SK-N-SH (cell line): ENCODE results near the gene HSPA14.

Source experiments
- ELF1 ChIP-seq: IDR thresholded peaks from 2 replicates; pipeline ENCODE4 v1.4.0; 2012
- EZH2phosphoT487 ChIP-seq: fragments of 200-600 bp; sonication (generic); IDR thresholded peaks from 2 replicates; pipeline ENCODE4 v1.6.1; 2017; ENCODE audit warnings: low read depth, mixed run types, mild to moderate bottlenecking, antibody characterized with exemption, moderate library complexity, borderline replicate concordance
- MXI1 ChIP-seq: IDR thresholded peaks from 2 replicates; pipeline ENCODE4 v1.6.1; 2012; ENCODE audit warnings: mild to moderate bottlenecking, low read depth, low read length, improper control_type of control experiment
- POLR2AphosphoS5 ChIP-seq: IDR thresholded peaks from 2 replicates; pipeline ENCODE4 v1.6.1; 2012; ENCODE audit warnings: low read depth, low read length
- RCOR1 ChIP-seq: fragments of 150-350 bp; IDR thresholded peaks from 2 replicates; pipeline ENCODE4 v1.6.1; 2017; ENCODE audit warnings: antibody characterized with exemption, low read length
- TEAD4 ChIP-seq: IDR thresholded peaks from 2 replicates; pipeline ENCODE4 v1.4.0; 2012; ENCODE audit warnings: mild to moderate bottlenecking, borderline replicate concordance; ENCODE audit not compliant: insufficient read depth
- TF ChIP-seq, protein P1 (sequence below): fragments of 200-600 bp; sonication (generic); IDR thresholded peaks from 2 replicates; pipeline ENCODE4 v1.6.1; 2017; ENCODE audit warnings: antibody characterized with exemption, mild to moderate bottlenecking, moderate library complexity
- TF ChIP-seq, protein P2 (sequence below): IDR thresholded peaks from 2 replicates; pipeline ENCODE4 v1.6.1; 2012; ENCODE audit warnings: mild to moderate bottlenecking, low read depth, low read length, moderate library complexity

DNA sequence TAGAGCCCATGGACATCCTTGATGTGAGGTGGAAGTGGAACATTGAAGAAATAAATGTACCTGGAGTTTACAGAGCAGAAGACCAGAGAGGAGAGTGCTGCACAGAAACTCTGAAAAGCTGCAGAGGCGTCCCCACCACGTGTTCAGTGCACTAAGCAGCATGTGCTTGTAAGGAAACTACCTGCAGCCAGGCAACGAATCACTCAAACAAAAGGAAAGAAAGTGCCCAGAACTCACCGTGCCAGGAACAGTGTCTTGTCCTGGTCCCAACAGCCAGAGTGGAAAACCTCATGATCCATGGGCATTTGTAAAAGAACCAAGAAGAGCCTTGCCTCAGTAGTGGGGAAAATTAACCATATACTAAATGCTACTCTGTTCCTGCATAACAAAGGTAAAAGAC lies 72.8 kb downstream of the HSPA14 start:
- no peak for TF ChIP-seq TEAD4
- no peak for TF ChIP-seq RCOR1
- no peak for TF ChIP-seq EZH2phosphoT487
- TF ChIP-seq, protein P1, sequence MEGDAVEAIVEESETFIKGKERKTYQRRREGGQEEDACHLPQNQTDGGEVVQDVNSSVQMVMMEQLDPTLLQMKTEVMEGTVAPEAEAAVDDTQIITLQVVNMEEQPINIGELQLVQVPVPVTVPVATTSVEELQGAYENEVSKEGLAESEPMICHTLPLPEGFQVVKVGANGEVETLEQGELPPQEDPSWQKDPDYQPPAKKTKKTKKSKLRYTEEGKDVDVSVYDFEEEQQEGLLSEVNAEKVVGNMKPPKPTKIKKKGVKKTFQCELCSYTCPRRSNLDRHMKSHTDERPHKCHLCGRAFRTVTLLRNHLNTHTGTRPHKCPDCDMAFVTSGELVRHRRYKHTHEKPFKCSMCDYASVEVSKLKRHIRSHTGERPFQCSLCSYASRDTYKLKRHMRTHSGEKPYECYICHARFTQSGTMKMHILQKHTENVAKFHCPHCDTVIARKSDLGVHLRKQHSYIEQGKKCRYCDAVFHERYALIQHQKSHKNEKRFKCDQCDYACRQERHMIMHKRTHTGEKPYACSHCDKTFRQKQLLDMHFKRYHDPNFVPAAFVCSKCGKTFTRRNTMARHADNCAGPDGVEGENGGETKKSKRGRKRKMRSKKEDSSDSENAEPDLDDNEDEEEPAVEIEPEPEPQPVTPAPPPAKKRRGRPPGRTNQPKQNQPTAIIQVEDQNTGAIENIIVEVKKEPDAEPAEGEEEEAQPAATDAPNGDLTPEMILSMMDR, result no peak
- TF ChIP-seq ELF1, result no peak
- TF ChIP-seq, protein P2, sequence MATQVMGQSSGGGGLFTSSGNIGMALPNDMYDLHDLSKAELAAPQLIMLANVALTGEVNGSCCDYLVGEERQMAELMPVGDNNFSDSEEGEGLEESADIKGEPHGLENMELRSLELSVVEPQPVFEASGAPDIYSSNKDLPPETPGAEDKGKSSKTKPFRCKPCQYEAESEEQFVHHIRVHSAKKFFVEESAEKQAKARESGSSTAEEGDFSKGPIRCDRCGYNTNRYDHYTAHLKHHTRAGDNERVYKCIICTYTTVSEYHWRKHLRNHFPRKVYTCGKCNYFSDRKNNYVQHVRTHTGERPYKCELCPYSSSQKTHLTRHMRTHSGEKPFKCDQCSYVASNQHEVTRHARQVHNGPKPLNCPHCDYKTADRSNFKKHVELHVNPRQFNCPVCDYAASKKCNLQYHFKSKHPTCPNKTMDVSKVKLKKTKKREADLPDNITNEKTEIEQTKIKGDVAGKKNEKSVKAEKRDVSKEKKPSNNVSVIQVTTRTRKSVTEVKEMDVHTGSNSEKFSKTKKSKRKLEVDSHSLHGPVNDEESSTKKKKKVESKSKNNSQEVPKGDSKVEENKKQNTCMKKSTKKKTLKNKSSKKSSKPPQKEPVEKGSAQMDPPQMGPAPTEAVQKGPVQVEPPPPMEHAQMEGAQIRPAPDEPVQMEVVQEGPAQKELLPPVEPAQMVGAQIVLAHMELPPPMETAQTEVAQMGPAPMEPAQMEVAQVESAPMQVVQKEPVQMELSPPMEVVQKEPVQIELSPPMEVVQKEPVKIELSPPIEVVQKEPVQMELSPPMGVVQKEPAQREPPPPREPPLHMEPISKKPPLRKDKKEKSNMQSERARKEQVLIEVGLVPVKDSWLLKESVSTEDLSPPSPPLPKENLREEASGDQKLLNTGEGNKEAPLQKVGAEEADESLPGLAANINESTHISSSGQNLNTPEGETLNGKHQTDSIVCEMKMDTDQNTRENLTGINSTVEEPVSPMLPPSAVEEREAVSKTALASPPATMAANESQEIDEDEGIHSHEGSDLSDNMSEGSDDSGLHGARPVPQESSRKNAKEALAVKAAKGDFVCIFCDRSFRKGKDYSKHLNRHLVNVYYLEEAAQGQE, result no peak
- no peak for TF ChIP-seq MXI1
- TF ChIP-seq POLR2AphosphoS5, result no peak
